ENCODE data around the gene ARRB2. TPM values are rescaled to one million over a fixed set of nuclear protein-coding genes. Genes with fewer than 3 reads are reported as not detected.

ARRB2 gene
- total and polyA plus RNA-seq, 2 of the 8 experiments (the other 6 are each of a cell fraction or from before 2014, with no cell fraction given): 72.4 to 101 TPM

- Histone ChIP-seq H2BK12ac (ENCODE audit: low read depth, low read length) (no peak overlapping the region), H2AFZ (ENCODE audit: low read length) (no peak overlapping the region), H2BK20ac (ENCODE audit: low read length) (no peak overlapping the region), H4K5ac (ENCODE audit: insufficient read length, low read depth, low read length) (no peak overlapping the region), H3K23ac (ENCODE audit: insufficient read length) (no peak overlapping the region), H3K4me1 (replicated peaks in 1 of 4; ENCODE audit: control insufficient read depth in 3 of 4, insufficient read depth in 4 of 4, low read length in 3 of 4) (no peaks in the 10 kb centered on the region), H2BK120ac (replicated peaks; ENCODE audit: low read depth, low read length) (no peak overlapping the region), H3K9ac (replicated peaks in 1 of 4; ENCODE audit: extremely low read depth in 1 of 4, low read depth in 3 of 4, low read length in 3 of 4) (no peak overlapping the region), H3K18ac (ENCODE audit: extremely low read depth, low read length) (no peak overlapping the region), H4K20me1 (replicated peaks in 1 of 2; ENCODE audit: control insufficient read depth in 1 of 2, insufficient read depth in 2 of 2, low read length in 2 of 2) (peaks cover 11 to 27% of the 10 kb centered on the region in 2 experiments), H2BK15ac (ENCODE audit: low read length) (no peak overlapping the region), H3K4ac (replicated peaks; ENCODE audit: insufficient read length, low read depth, low read length) (no peak overlapping the region), H4K91ac (replicated peaks; ENCODE audit: insufficient read length, low read length) (no peak overlapping the region), H2AK5ac (ENCODE audit: low read depth, low read length) (no peak overlapping the region), H2BK5ac (ENCODE audit: low read depth, low read length) (no peak overlapping the region), H3K36me3 (ENCODE audit: control insufficient read depth in 2 of 4, insufficient read depth in 4 of 4, low read length in 3 of 4) (peaks cover 38 to 88% (median 76%) of the 10 kb centered on the region in 4 experiments), H3K4me3 (ENCODE audit: extremely low read depth in 1 of 4, insufficient read depth in 2 of 4, low read depth in 3 of 4, low read length in 4 of 4) (no peak overlapping the region), H3K27ac (ENCODE audit: low read depth, low read length) (no peak overlapping the region), H3K14ac (ENCODE audit: insufficient read length) (no peak overlapping the region), H3K79me2 (ENCODE audit: control insufficient read depth in 1 of 2, insufficient read depth in 2 of 2, low read length in 2 of 2) (no peaks in the 10 kb centered on the region), H3K27me3 (replicated peaks in 1 of 4; ENCODE audit: control insufficient read depth in 3 of 4, extremely low read depth in 1 of 4, insufficient read depth in 3 of 4, low read length in 3 of 4) (no peaks in the 10 kb centered on the region), H3K56ac (replicated peaks; ENCODE audit: insufficient read length, low read depth, low read length) (no peak overlapping the region), H4K8ac (ENCODE audit: extremely low read depth, insufficient read depth, low read length) (no peak overlapping the region), H3K79me1 (ENCODE audit: low read depth, low read length) (no peaks in the 10 kb centered on the region; the same call in 1 of the 2 replicates), H3K4me2 (ENCODE audit: insufficient read depth in 1 of 2, low read depth in 2 of 2, low read length in 2 of 2) (no peak overlapping the region), H3K23me2 (ENCODE audit: low read depth, low read length) (no peaks in the 10 kb centered on the region), H3K9me3 (ENCODE audit: insufficient read depth in 2 of 2, low read depth in 1 of 2, low read length in 1 of 2) (no peaks in the 10 kb centered on the region)
- ChIA-PET POLR2A (ENCODE audit: partially characterized antibody) (interaction anchor here (1.3 to 1.5 kb wide), 3 partner anchors 9 to 19 kb away, joined by 3 to 6 read pairs (median 4); no protein-coding TSS in a partner anchor), CTCF (ENCODE audit: partially characterized antibody) (interaction anchor here (1.3 to 1.7 kb wide), 2 partner anchors 10 to 21 kb away, joined by 3 read pairs; no protein-coding TSS in a partner anchor)
- DNase-seq (ENCODE audit: low read depth in 1 of 2, low spot score in 2 of 2): no peak
- WGBS, 2 experiments (ENCODE audit: extremely low coverage in 1 of 2, insufficient coverage in 1 of 2, insufficient read length in 1 of 2, insufficient replicate concordance in 2 of 2, low coverage in 1 of 2, low lambda C conversion rate in 2 of 2, missing lambda C conversion rate in 1 of 2): 96% methylated on average over 7 of the region's 7 CpGs; no CpG with 5 or more reads in 1 of the 2 experiments
- TF ChIP-seq TAF7 (optimal IDR thresholded peaks at IDR 0.05; ENCODE audit: borderline replicate concordance, low read depth, low read length): no peak
- TF ChIP-seq PHF8 (conservative IDR thresholded peaks at IDR 0.05; ENCODE audit: low read depth, low read length): no peak
- no peak for TF ChIP-seq CHD2 (IDR thresholded peaks at IDR 0.05; ENCODE audit: low read length)
- no peak for TF ChIP-seq CTBP2 (IDR thresholded peaks at IDR 0.05; ENCODE audit: borderline replicate concordance, insufficient read depth, insufficient read length, low read length)
- TF ChIP-seq CHD1 (IDR thresholded peaks at IDR 0.05; ENCODE audit: low read depth, low read length): no peak
- no peak for TF ChIP-seq SAP30 (IDR thresholded peaks at IDR 0.05; ENCODE audit: insufficient read depth, insufficient replicate concordance, low read length)
- no peak for TF ChIP-seq NANOG (IDR thresholded peaks at IDR 0.05; ENCODE audit: insufficient read depth, low read depth, low read length, poor library complexity, severe bottlenecking)
- no peak for TF ChIP-seq GTF2F1 (IDR thresholded peaks at IDR 0.05; ENCODE audit: borderline replicate concordance, low read depth, low read length)
- TF ChIP-seq MAFK (IDR thresholded peaks at IDR 0.05; ENCODE audit: low read depth, low read length): no peak
- TF ChIP-seq TEAD4 (IDR thresholded peaks at IDR 0.05; ENCODE audit: low read depth, low read length): no peak
- TF ChIP-seq SUZ12 (IDR thresholded peaks at IDR 0.05; ENCODE audit: low read length): no peak
- no peak for TF ChIP-seq RFX5 (IDR thresholded peaks at IDR 0.05; ENCODE audit: borderline replicate concordance, low read depth, low read length)
- no peak for FAIRE-seq
Observed at GRCh38 chr17:4676791-4677190, 33.6 kb upstream of the ARRB2 start.

All from H1 (cell line).